ENCODE results near the gene LPIN3.
A peak's percentile ranks its signal among the peaks of the same experiment; 100 is the strongest.

Gene LPIN3

DNA sequence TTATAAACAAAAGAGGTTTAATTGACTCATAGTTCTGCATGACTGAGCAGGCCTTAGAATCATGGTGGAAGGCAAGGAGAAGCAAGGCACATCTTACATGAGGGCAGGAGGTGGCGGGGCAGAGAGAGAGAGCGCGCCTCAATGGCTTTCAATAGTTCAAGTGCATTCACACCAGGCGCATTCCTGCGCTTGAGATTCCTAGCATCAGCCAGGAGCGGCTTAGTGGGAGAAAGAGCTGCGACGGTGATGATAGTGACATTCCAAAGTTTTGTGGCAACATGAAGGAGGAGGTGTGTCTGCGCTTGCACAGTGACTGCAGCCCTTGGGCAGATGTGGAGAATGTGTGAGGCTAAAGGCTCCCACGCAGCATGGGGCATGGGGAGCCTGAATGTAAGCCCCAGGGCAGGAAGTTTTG, 51.0 kb downstream of the LPIN3 start:
- H3K27ac ChIP-seq: no peak overlapping the region
- TF ChIP-seq ZFX (IDR thresholded peaks at IDR 0.05): no peak
- TF ChIP-seq, protein P1, sequence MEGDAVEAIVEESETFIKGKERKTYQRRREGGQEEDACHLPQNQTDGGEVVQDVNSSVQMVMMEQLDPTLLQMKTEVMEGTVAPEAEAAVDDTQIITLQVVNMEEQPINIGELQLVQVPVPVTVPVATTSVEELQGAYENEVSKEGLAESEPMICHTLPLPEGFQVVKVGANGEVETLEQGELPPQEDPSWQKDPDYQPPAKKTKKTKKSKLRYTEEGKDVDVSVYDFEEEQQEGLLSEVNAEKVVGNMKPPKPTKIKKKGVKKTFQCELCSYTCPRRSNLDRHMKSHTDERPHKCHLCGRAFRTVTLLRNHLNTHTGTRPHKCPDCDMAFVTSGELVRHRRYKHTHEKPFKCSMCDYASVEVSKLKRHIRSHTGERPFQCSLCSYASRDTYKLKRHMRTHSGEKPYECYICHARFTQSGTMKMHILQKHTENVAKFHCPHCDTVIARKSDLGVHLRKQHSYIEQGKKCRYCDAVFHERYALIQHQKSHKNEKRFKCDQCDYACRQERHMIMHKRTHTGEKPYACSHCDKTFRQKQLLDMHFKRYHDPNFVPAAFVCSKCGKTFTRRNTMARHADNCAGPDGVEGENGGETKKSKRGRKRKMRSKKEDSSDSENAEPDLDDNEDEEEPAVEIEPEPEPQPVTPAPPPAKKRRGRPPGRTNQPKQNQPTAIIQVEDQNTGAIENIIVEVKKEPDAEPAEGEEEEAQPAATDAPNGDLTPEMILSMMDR (conservative IDR thresholded peaks at IDR 0.05): no peak

GRCh38 chr20:41392295-41392694, 51.7 kb downstream of the LPIN3 start:
- no peak overlapping the region for H3K27ac ChIP-seq
- TF ChIP-seq, protein P1 (conservative IDR thresholded peaks at IDR 0.05): no peak
- no peak for TF ChIP-seq ZFX (IDR thresholded peaks at IDR 0.05)

DNA sequence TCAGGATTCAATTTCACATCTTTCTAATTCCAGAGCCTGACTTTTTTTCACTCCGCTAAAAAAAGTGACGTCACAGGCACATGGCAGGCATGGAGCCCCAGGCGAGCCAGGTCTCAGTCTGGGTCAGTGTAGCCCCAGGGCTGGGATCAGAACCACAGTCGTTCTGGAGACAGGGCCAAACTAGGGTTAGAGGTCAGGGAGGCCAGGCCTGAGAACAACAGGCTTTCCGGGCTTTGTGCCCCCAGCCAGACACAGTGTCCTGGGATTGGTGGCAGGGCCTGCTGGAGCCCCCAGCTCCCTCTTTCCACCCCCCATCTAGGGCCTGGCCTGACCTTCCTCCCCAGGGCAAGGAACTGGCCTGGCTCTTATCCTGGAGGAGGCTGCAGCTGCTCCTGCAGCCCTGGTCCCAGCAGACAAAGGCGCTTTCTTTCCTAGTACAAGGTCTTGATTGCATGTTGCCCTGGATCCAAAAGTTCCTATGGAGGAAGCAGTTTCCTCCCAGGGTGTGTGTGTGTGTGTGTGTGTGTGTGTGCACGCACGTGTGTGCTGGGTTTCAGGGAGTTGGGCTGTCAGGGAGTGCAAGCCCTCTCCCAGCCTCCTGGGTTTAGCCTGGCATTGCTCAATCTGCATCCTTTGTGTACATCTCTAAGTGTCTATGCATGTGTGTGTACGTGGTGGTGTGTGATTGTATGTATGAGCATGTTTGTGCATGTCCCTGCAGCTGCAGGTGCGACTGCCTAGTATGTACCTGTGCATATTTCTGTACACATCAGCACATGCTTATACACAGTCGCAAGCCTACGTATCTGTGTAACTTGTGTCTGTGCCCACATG, 52.5 kb downstream of the LPIN3 start:
- H3K27ac ChIP-seq: peak overlapping the region; percentile 38
- TF ChIP-seq, protein P1 (conservative IDR thresholded peaks at IDR 0.05): no peak
- 0 out of 2 replicates have a peak, but pooled peaks have one; percentile 21 for TF ChIP-seq ZFX (IDR thresholded peaks at IDR 0.05)

GRCh38 chr20:41393705-41394066, 53.1 kb downstream of the LPIN3 start:
- no peak for TF ChIP-seq ZFX (IDR thresholded peaks at IDR 0.05)
- TF ChIP-seq, protein P1 (conservative IDR thresholded peaks at IDR 0.05): no peak
- H3K27ac ChIP-seq: peak overlapping the region; percentile 38; the same call in 1 of the 2 replicates

GRCh38 chr20:41394081-41394480, 53.5 kb downstream of the LPIN3 start:
- TF ChIP-seq, protein P1 (conservative IDR thresholded peaks at IDR 0.05): no peak
- no peak for TF ChIP-seq ZFX (IDR thresholded peaks at IDR 0.05)
- no peak overlapping the region for H3K27ac ChIP-seq

GRCh38 chr20:41394931-41395666, 54.5 kb downstream of the LPIN3 start:
- TF ChIP-seq, protein P1 (conservative IDR thresholded peaks at IDR 0.05): no peak
- no peak for TF ChIP-seq ZFX (IDR thresholded peaks at IDR 0.05)

More at GRCh38 chr20:41394931-41395666, 54.5 kb downstream of the LPIN3 start:
- H3K27ac ChIP-seq: no peak overlapping the region
